ENCODE measurements around the gene RAP1GDS1. TPM values are rescaled to one million over a fixed set of nuclear protein-coding genes. Genes with fewer than 3 reads are reported as not detected.

RAP1GDS1 gene
- total and polyA plus RNA-seq, 2 donors = 23.6 to 41.6 TPM

DNA sequence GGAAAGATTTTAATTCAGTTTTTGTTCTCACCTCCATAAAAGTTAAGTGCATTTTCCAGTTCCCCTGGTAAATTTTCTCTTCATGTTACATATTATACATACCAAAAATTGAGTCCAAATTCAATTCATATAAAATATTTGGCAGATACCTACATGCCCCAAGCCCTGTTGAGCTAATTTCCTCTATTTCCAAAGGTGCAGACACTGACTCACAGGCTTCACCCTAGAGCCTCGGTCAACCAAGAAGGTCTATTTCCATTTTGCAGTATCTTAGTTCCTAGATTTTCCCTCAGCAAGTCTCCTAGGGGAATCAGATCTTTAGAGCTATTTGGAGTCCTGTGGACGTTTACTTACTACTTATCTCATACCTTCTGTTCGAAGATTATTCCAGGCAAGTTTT is 222.8 kb downstream of the RAP1GDS1 start:
- Histone ChIP-seq H3K4me1 (ENCODE audit: control insufficient read depth in 2 of 2, insufficient read depth in 2 of 2, low read length in 2 of 2) (peaks cover 0 to 3% of the 10 kb centered on the region in 2 donors), H3K9me3 (ENCODE audit: control insufficient read depth in 2 of 2, insufficient read depth in 1 of 2, low read length in 1 of 2) (no peaks in the 10 kb centered on the region), H3K36me3 (ENCODE audit: control insufficient read depth in 2 of 2, insufficient read depth in 2 of 2, low read length in 1 of 2) (no peaks in the 10 kb centered on the region), H3K4me3 (ENCODE audit: low read length in 2 of 2) (no peak overlapping the region), H3K27me3 (ENCODE audit: control insufficient read depth in 2 of 2, insufficient read depth in 1 of 2, low read length in 1 of 2) (no peaks in the 10 kb centered on the region), H3K27ac (ENCODE audit: low read depth in 1 of 2, low read length in 1 of 2) (no peak overlapping the region)
- DNase-seq (ENCODE audit: low read depth in 6 of 9, low spot score in 9 of 9) = no peak
- WGBS = 97% methylated on average over 3 of the region's 3 CpGs

- no peak for DNase-seq (ENCODE audit: low read depth in 6 of 9, low spot score in 9 of 9)
- no peaks in the 10 kb centered on the region for H3K27me3 ChIP-seq (ENCODE audit: control insufficient read depth in 2 of 2, insufficient read depth in 1 of 2, low read length in 1 of 2)
- H3K36me3 ChIP-seq (ENCODE audit: control insufficient read depth in 2 of 2, insufficient read depth in 2 of 2, low read length in 1 of 2) = no peaks in the 10 kb centered on the region
- H3K4me1 ChIP-seq (ENCODE audit: control insufficient read depth in 2 of 2, insufficient read depth in 2 of 2, low read length in 2 of 2) = peaks cover 0 to 3% of the 10 kb centered on the region in 2 donors
- H3K4me3 ChIP-seq (ENCODE audit: low read length in 2 of 2) = no peak overlapping the region
- no peak overlapping the region for H3K27ac ChIP-seq (ENCODE audit: low read depth in 1 of 2, low read length in 1 of 2)
- peaks cover 0 to 4% of the 10 kb centered on the region in 2 donors for H3K9me3 ChIP-seq (ENCODE audit: control insufficient read depth in 2 of 2, insufficient read depth in 1 of 2, low read length in 1 of 2)
- WGBS = 92% methylated on average over 7 of the region's 7 CpGs
Observed at GRCh38 chr4:98485816-98486345, 224.7 kb downstream of the RAP1GDS1 start.

DNA sequence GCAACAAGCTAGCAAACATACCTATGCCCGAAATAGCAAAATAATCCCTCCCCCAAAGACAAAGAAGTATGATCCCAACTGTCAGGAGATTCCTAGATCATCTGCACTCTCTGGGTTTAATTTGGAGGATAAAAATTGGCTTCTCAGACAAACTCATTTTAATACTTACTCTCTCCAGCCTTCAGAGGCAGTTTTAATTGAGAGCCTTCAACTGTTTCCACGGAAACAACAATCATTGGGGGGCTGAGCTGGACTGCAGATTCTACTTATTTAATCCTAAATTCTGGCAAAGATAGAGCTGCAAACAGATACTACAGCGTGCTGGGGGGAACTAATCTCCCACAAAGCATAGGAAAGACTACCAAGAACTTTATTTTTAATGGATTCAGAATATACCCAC is 229.1 kb downstream of the RAP1GDS1 start:
- Histone ChIP-seq H3K4me3 (ENCODE audit: low read length in 2 of 2) (no peak overlapping the region), H3K27ac (ENCODE audit: low read depth in 1 of 2, low read length in 1 of 2) (no peak overlapping the region), H3K36me3 (ENCODE audit: control insufficient read depth in 2 of 2, insufficient read depth in 2 of 2, low read length in 1 of 2) (no peaks in the 10 kb centered on the region), H3K9me3 (ENCODE audit: control insufficient read depth in 2 of 2, insufficient read depth in 1 of 2, low read length in 1 of 2) (peaks cover 0 to 4% of the 10 kb centered on the region in 2 donors), H3K4me1 (ENCODE audit: control insufficient read depth in 2 of 2, insufficient read depth in 2 of 2, low read length in 2 of 2) (no peaks in the 10 kb centered on the region), H3K27me3 (ENCODE audit: control insufficient read depth in 2 of 2, insufficient read depth in 1 of 2, low read length in 1 of 2) (no peaks in the 10 kb centered on the region)
- 97% methylated on average over 3 of the region's 3 CpGs for WGBS
- DNase-seq (ENCODE audit: low read depth in 6 of 9, low spot score in 9 of 9) = no peak

DNA sequence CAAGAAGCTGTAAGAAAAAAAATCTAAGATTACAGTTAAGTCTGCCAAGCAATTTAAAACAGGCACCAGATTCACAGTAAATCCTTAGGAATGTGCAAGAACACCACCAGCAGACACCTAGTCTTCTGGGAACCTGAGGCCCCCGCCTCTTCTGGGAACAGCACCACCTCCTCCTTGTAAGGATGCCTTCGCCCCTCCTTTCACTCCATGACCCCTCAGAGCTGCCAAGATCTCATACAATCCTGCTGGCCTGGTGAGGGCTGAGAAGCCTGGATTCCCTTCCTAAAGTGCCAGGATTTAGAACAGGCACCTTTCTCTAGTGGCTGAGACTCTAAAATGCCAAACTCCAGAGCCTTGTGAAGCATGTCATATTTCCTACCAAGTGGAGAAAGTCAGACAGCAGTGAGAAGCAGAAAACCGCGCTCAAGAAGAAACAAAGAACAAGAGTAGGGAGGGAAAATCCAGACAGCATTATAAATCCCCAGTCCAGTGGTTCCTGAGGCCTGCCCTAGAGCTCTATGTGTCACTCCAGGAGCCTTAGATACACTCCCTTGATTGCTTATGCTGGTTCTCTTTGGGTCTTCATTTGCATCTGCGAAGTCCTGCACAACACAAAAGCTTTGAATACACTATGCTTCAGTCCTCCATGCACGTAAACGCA is 230.8 kb downstream of the RAP1GDS1 start:
- H3K27ac ChIP-seq (ENCODE audit: low read depth in 1 of 2, low read length in 1 of 2) = no peak overlapping the region
- 97% methylated on average over 7 of the region's 7 CpGs for WGBS
- H3K36me3 ChIP-seq (ENCODE audit: control insufficient read depth in 2 of 2, insufficient read depth in 2 of 2, low read length in 1 of 2) = no peaks in the 10 kb centered on the region
- H3K27me3 ChIP-seq (ENCODE audit: control insufficient read depth in 2 of 2, insufficient read depth in 1 of 2, low read length in 1 of 2) = no peaks in the 10 kb centered on the region
- no peak for DNase-seq (ENCODE audit: low read depth in 6 of 9, low spot score in 9 of 9)
- peaks cover 0 to 4% of the 10 kb centered on the region in 2 donors for H3K9me3 ChIP-seq (ENCODE audit: control insufficient read depth in 2 of 2, insufficient read depth in 1 of 2, low read length in 1 of 2)
- H3K4me1 ChIP-seq (ENCODE audit: control insufficient read depth in 2 of 2, insufficient read depth in 2 of 2, low read length in 2 of 2) = no peaks in the 10 kb centered on the region
- H3K4me3 ChIP-seq (ENCODE audit: low read length in 2 of 2) = no peak overlapping the region

DNA sequence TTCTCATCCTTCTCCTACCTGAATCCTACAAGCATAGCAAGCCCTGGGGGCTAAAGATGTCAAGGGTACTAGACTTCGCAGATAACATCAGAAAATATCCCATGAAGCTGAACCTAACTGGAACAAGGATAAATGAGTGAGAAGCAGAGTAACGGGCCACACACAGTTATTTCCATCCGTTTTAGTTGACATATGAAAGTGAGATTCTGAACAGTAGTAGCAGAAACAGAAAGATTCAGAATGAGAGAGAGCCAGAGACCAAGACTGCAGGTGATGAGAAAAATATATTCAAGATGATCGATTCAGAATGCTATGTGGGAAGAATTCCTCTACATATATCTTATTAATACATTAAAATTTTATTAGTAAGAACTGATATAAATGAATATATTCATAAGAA is 232.1 kb downstream of the RAP1GDS1 start:
- Histone ChIP-seq H3K4me3 (ENCODE audit: low read length in 2 of 2) (no peak overlapping the region), H3K9me3 (ENCODE audit: control insufficient read depth in 2 of 2, insufficient read depth in 1 of 2, low read length in 1 of 2) (peaks cover 0 to 4% of the 10 kb centered on the region in 2 donors), H3K4me1 (ENCODE audit: control insufficient read depth in 2 of 2, insufficient read depth in 2 of 2, low read length in 2 of 2) (peaks cover 0 to 4% of the 10 kb centered on the region in 2 donors), H3K36me3 (ENCODE audit: control insufficient read depth in 2 of 2, insufficient read depth in 2 of 2, low read length in 1 of 2) (no peaks in the 10 kb centered on the region), H3K27me3 (ENCODE audit: control insufficient read depth in 2 of 2, insufficient read depth in 1 of 2, low read length in 1 of 2) (no peaks in the 10 kb centered on the region), H3K27ac (ENCODE audit: low read depth in 1 of 2, low read length in 1 of 2) (no peak overlapping the region)
- 85% methylated on average over 4 of the region's 4 CpGs for WGBS
- no peak for DNase-seq (ENCODE audit: low read depth in 6 of 9, low spot score in 9 of 9)

Other genes with a start within 250 kb of the RAP1GDS1 start
- gene STPG2, start 117.9 kb upstream of the RAP1GDS1 start, total RNA-seq = 0.24 TPM
- 0.16 TPM for gene STPG2, start 117.9 kb upstream of the RAP1GDS1 start, polyA plus RNA-seq